HCT116 (cell line): ENCODE results near the gene INSYN2A.

ENCODE experiments used
- EZH2phosphoT487 ChIP-seq: fragments of 200-600 bp; IDR thresholded peaks from 2 replicates; pipeline ENCODE4 v1.6.1; 2018; ENCODE audit warnings: antibody characterized with exemption, borderline replicate concordance
- JUND ChIP-seq: IDR thresholded peaks from 2 replicates; pipeline ENCODE4 v1.6.1; 2012
- MAX ChIP-seq: IDR thresholded peaks from 2 replicates; pipeline ENCODE4 v1.6.1; 2012
- POLR2A ChIP-seq: IDR thresholded peaks from 2 replicates; pipeline ENCODE4 v1.7.0; 2011; ENCODE audit warnings: borderline replicate concordance; ENCODE audit not compliant: insufficient read depth, insufficient read length; ENCODE audit errors: extremely low read depth
- RAD21 ChIP-seq: IDR thresholded peaks from 2 replicates; pipeline ENCODE4 v1.6.1; 2012; ENCODE audit warnings: low read depth, mild to moderate bottlenecking
- TCF7L2 ChIP-seq: IDR thresholded peaks from 2 replicates; pipeline ENCODE4 v1.7.0; 2011; ENCODE audit warnings: borderline replicate concordance, inconsistent platforms; ENCODE audit not compliant: insufficient read depth, insufficient read length; ENCODE audit errors: extremely low read depth
- TF ChIP-seq, protein P1 (sequence below), 3 experiments: fragments of 200-600 bp in 1 of 3; sonication (generic) in 1 of 3; IDR thresholded peaks in 2 of 3; conservative IDR thresholded peaks in 1 of 3; 2 replicates each; pipeline ENCODE4 v1.5.1; 2012 to 2017; ENCODE audit warnings: low read depth in 2 of 3, low read length in 2 of 3, antibody characterized with exemption in 1 of 3, borderline replicate concordance in 1 of 3, control low read depth in 1 of 3, mild to moderate bottlenecking in 1 of 3, mixed read lengths in 1 of 3, mixed run types in 1 of 3, moderate library complexity in 1 of 3; ENCODE audit not compliant: insufficient read depth in 1 of 3

DNA sequence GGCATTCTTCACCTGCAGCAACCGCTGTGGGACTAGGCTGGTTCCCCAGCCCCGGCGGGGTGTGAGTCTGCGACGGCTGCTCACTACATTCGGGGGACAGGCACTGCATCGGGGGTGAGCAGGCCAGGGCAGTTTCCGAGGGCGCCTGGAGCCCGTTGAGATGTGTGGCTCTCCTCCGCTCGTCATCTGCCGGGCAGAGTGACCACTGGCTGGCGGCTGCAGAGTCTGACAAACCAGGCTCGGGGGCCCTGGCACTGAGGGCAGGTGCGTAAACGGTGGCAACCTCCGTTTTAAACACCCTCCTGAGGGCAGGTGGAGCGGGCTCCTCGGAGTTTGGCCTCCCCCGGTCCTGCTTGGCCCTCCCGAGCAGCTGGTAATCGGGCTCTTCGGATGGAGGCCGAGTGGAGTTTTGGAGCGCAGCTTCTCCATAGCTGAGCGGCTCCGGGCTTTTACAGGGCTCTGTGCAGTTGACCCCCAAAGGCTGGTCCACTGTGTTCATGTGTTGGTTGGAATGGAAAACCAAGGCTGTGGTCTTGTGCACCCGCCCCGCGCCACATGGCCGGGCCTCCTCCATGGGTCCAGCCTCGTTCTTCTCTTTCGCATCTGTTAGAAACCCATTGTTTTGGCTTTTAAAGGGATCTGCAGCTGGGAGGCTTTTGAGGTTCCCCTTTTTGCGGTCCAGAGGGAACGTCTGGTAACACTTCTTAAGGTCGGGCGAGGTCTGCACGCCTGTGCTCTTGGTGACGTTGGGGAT, 20.9 kb downstream of the INSYN2A start:
- TF ChIP-seq POLR2A (no peak), JUND (no peak), RAD21 (no peak), MAX (no peak), EZH2phosphoT487 (no peak), TCF7L2 (no peak)
- TF ChIP-seq, protein P1, sequence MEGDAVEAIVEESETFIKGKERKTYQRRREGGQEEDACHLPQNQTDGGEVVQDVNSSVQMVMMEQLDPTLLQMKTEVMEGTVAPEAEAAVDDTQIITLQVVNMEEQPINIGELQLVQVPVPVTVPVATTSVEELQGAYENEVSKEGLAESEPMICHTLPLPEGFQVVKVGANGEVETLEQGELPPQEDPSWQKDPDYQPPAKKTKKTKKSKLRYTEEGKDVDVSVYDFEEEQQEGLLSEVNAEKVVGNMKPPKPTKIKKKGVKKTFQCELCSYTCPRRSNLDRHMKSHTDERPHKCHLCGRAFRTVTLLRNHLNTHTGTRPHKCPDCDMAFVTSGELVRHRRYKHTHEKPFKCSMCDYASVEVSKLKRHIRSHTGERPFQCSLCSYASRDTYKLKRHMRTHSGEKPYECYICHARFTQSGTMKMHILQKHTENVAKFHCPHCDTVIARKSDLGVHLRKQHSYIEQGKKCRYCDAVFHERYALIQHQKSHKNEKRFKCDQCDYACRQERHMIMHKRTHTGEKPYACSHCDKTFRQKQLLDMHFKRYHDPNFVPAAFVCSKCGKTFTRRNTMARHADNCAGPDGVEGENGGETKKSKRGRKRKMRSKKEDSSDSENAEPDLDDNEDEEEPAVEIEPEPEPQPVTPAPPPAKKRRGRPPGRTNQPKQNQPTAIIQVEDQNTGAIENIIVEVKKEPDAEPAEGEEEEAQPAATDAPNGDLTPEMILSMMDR (IDR thresholded peaks at IDR 0.05 in 2 of 3, conservative IDR thresholded peaks at IDR 0.05 in 1 of 3; ENCODE audit: borderline replicate concordance in 1 of 3, insufficient read depth in 1 of 3, low read depth in 2 of 3, low read length in 2 of 3): no peak
